Measurements from ENCODE around the gene NRIP1.
"Not testable (repeated sequence)": the region's sequence is repeated elsewhere in the genome, so short reads cannot be mapped to it uniquely, and the experiment has no call there.

Gene NRIP1

GRCh38 chr21:14949603-14950002 lies 115.2 kb downstream of the NRIP1 start:
- no peak for DNase-seq (ENCODE audit: low read depth)
- TF ChIP-seq CTCF (conservative IDR thresholded peaks at IDR 0.05; ENCODE audit: low read depth, low read length) = no peak
- no peak overlapping the region for H3K4me3 ChIP-seq (ENCODE audit: low read length)

GRCh38 chr21:14947613-14948160 lies 117.1 kb downstream of the NRIP1 start:
- no peak for TF ChIP-seq CTCF (conservative IDR thresholded peaks at IDR 0.05; ENCODE audit: low read depth, low read length)
- DNase-seq (ENCODE audit: low read depth) = no peak

GRCh38 chr21:14945176-14945575 lies 119.6 kb downstream of the NRIP1 start:
- no peak overlapping the region for H3K4me3 ChIP-seq (ENCODE audit: low read length)
- TF ChIP-seq CTCF (conservative IDR thresholded peaks at IDR 0.05; ENCODE audit: low read depth, low read length) = no peak
- no peak for DNase-seq (ENCODE audit: low read depth)

More at GRCh38 chr21:14947613-14948160, 117.1 kb downstream of the NRIP1 start:
- H3K4me3 ChIP-seq (ENCODE audit: low read length) = no peak overlapping the region

GRCh38 chr21:14943616-14944015 lies 121.2 kb downstream of the NRIP1 start:
- DNase-seq (ENCODE audit: low read depth) = no peak
- H3K4me3 ChIP-seq (ENCODE audit: low read length) = no peak overlapping the region
- TF ChIP-seq CTCF (conservative IDR thresholded peaks at IDR 0.05; ENCODE audit: low read depth, low read length) = no peak

- H3K4me3 ChIP-seq (ENCODE audit: low read length) = no peak overlapping the region
- TF ChIP-seq CTCF (conservative IDR thresholded peaks at IDR 0.05; ENCODE audit: low read depth, low read length) = no peak
- DNase-seq (ENCODE audit: low read depth) = no peak
Measured at GRCh38 chr21:14942801-14943490, 121.9 kb downstream of the NRIP1 start.

GRCh38 chr21:14927324-14927723 lies 137.5 kb downstream of the NRIP1 start:
- not testable (repeated sequence) for DNase-seq (ENCODE audit: low read depth); H3K4me3 ChIP-seq (ENCODE audit: low read length)

GRCh38 chr21:14926186-14926585 lies 138.6 kb downstream of the NRIP1 start:
- H3K4me3 ChIP-seq (ENCODE audit: low read length) = no peak overlapping the region
- peak; percentile 62 for DNase-seq (ENCODE audit: low read depth)
- TF ChIP-seq CTCF (conservative IDR thresholded peaks at IDR 0.05; ENCODE audit: low read depth, low read length) = no peak

Measured in retinal pigment epithelial cell (primary cell).